BLaER1 (cell line): Measurements from ENCODE around the gene RAB11FIP4.

Source experiments
- H3K27ac ChIP-seq: shearing (Covaris generic); formaldehyde crosslinking; 2 replicates; pipeline ENCODE4 v1.8.1; 2022
- H3K27me3 ChIP-seq: shearing (Covaris generic); formaldehyde crosslinking; 2 replicates; pipeline ENCODE4 v1.8.1; 2022
- H3K36me3 ChIP-seq: shearing (Covaris generic); formaldehyde crosslinking; 2 replicates; pipeline ENCODE4 v1.8.1; 2022
- H3K4me1 ChIP-seq: shearing (Covaris generic); formaldehyde crosslinking; 2 replicates; pipeline ENCODE4 v1.8.1; 2022
- H3K4me2 ChIP-seq: shearing (Covaris generic); formaldehyde crosslinking; 2 replicates; pipeline ENCODE4 v1.8.1; 2022
- H3K4me3 ChIP-seq: shearing (Covaris generic); formaldehyde crosslinking; 2 replicates; pipeline ENCODE4 v1.8.1; 2022
- H3K9ac ChIP-seq: shearing (Covaris generic); formaldehyde crosslinking; 2 replicates; pipeline ENCODE4 v1.8.1; 2022
- H3K9me3 ChIP-seq: shearing (Covaris generic); formaldehyde crosslinking; 2 replicates; pipeline ENCODE4 v1.8.1; 2022
- H4K20me1 ChIP-seq: shearing (Covaris generic); formaldehyde crosslinking; 2 replicates; pipeline ENCODE4 v1.8.1; 2022
- Cebpa-rat ChIP-seq: shearing (Covaris generic); IDR thresholded peaks from 2 replicates; pipeline ENCODE4 v1.8.1; 2022

RAB11FIP4 gene

DNA sequence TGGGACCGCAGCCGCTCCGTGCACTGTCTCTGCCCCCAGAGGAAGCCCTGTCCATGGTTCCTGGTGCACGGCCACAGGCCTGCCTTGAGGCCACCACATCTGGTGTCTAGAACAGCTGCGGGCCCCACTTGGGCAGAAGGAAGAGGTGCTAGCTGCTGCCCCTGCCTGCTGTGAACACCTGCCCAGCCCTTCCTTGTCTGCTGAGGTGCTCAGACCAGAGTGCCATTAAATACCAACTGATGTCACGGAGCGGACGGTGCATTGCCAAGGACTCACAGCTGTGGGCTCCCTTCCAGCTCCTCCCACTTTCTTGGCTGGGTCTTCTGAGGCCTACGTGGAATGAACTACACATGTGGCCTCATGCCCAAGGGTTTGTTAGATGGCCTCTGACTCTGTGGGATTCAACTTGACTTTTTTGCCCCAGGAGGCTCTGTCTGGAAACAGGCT lies 146.1 kb downstream of the RAB11FIP4 start:
- no peak for TF ChIP-seq Cebpa-rat
- H4K20me1 ChIP-seq: peaks cover 58% of the 10 kb centered on the region
- peak overlapping the region; percentile 20; the same call in 1 of the 2 replicates for H3K4me3 ChIP-seq
- peaks cover 8% of the 10 kb centered on the region for H3K36me3 ChIP-seq
- no peaks in the 10 kb centered on the region for H3K9me3 ChIP-seq
- peaks cover 89% of the 10 kb centered on the region for H3K4me1 ChIP-seq
- peak overlapping the region; percentile 68 for H3K9ac ChIP-seq
- no peaks in the 10 kb centered on the region for H3K27me3 ChIP-seq
- peak overlapping the region; percentile 90 for H3K4me2 ChIP-seq
- H3K27ac ChIP-seq: peak overlapping the region; percentile 69

GRCh38 chr17:31538080-31538762 lies 146.7 kb downstream of the RAB11FIP4 start:
- Histone ChIP-seq H3K4me2 (peak overlapping the region; percentile 90), H4K20me1 (peaks cover 52% of the 10 kb centered on the region), H3K27me3 (no peaks in the 10 kb centered on the region), H3K36me3 (peaks cover 4% of the 10 kb centered on the region), H3K4me3 (peak overlapping the region; percentile 20; the same call in 1 of the 2 replicates), H3K27ac (peak overlapping the region; percentile 69), H3K9me3 (no peaks in the 10 kb centered on the region), H3K4me1 (peaks cover 86% of the 10 kb centered on the region), H3K9ac (peak overlapping the region; percentile 68)
- no peak for TF ChIP-seq Cebpa-rat

- Histone ChIP-seq H3K9me3 (no peaks in the 10 kb centered on the region), H3K4me2 (peak overlapping the region; percentile 90), H3K27ac (no peak overlapping the region), H4K20me1 (peaks cover 28% of the 10 kb centered on the region), H3K9ac (no peak overlapping the region), H3K4me3 (no peak overlapping the region), H3K27me3 (no peaks in the 10 kb centered on the region), H3K36me3 (no peaks in the 10 kb centered on the region), H3K4me1 (peaks cover 71% of the 10 kb centered on the region)
- TF ChIP-seq Cebpa-rat: no peak
These were observed 149.3 kb downstream of the RAB11FIP4 start for GRCh38 chr17:31540602-31541307.

- Histone ChIP-seq H3K9ac (no peak overlapping the region), H4K20me1 (peaks cover 23% of the 10 kb centered on the region), H3K9me3 (no peaks in the 10 kb centered on the region), H3K36me3 (no peaks in the 10 kb centered on the region), H3K27me3 (no peaks in the 10 kb centered on the region), H3K4me3 (no peak overlapping the region), H3K4me1 (peaks cover 63% of the 10 kb centered on the region), H3K4me2 (peak overlapping the region; percentile 90), H3K27ac (no peak overlapping the region)
- TF ChIP-seq Cebpa-rat: no peak
These were observed 150.1 kb downstream of the RAB11FIP4 start for GRCh38 chr17:31541559-31541958.

GRCh38 chr17:31544186-31544585 lies 152.7 kb downstream of the RAB11FIP4 start:
- Histone ChIP-seq H4K20me1 (no peaks in the 10 kb centered on the region), H3K9me3 (no peaks in the 10 kb centered on the region), H3K4me1 (peaks cover 47% of the 10 kb centered on the region), H3K4me3 (no peak overlapping the region), H3K9ac (no peak overlapping the region), H3K36me3 (no peaks in the 10 kb centered on the region), H3K27me3 (no peaks in the 10 kb centered on the region), H3K4me2 (peak overlapping the region; percentile 48), H3K27ac (no peak overlapping the region)
- TF ChIP-seq Cebpa-rat: no peak

DNA sequence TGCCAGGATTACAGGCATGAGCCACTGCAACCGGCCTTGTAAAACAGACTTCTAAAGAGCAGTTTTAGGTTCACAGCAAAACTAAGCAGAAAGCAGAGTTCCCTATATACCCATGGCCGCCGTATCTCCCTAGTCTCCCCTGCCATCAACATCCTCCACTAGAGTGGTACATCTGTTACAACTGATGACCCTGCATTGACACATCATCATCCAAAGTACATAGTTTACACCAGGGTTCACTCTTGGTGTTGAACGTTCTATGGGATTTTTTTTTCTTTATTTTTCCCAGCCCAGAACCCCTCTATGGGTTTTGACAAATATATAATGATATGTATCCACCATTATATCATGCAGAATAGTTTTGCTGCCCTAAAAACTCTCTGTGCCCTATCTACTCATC lies 155.2 kb downstream of the RAB11FIP4 start:
- no peaks in the 10 kb centered on the region for H3K36me3 ChIP-seq
- no peak overlapping the region for H3K27ac ChIP-seq
- no peak overlapping the region for H3K4me3 ChIP-seq
- H3K9me3 ChIP-seq: no peaks in the 10 kb centered on the region
- H3K4me2 ChIP-seq: no peak overlapping the region
- H3K9ac ChIP-seq: no peak overlapping the region
- no peaks in the 10 kb centered on the region for H4K20me1 ChIP-seq
- H3K4me1 ChIP-seq: peaks cover 23% of the 10 kb centered on the region
- TF ChIP-seq Cebpa-rat: no peak
- no peaks in the 10 kb centered on the region for H3K27me3 ChIP-seq

- Histone ChIP-seq H3K4me2 (peak overlapping the region; percentile 76), H3K4me1 (peaks cover 26% of the 10 kb centered on the region), H3K4me3 (peak overlapping the region; percentile 85), H3K27ac (peak overlapping the region; percentile 83), H3K9ac (peak overlapping the region; percentile 90), H3K9me3 (no peaks in the 10 kb centered on the region), H4K20me1 (no peaks in the 10 kb centered on the region), H3K27me3 (no peaks in the 10 kb centered on the region), H3K36me3 (no peaks in the 10 kb centered on the region)
- no peak for TF ChIP-seq Cebpa-rat
These were observed 157.2 kb downstream of the RAB11FIP4 start for GRCh38 chr17:31548709-31549108.

- peak overlapping the region; percentile 90 for H3K9ac ChIP-seq
- H3K4me3 ChIP-seq: peak overlapping the region; percentile 85
- no peaks in the 10 kb centered on the region for H3K27me3 ChIP-seq
- peak overlapping the region; percentile 76 for H3K4me2 ChIP-seq
- no peaks in the 10 kb centered on the region for H4K20me1 ChIP-seq
- H3K9me3 ChIP-seq: no peaks in the 10 kb centered on the region
- H3K36me3 ChIP-seq: no peaks in the 10 kb centered on the region
- TF ChIP-seq Cebpa-rat: no peak
- H3K27ac ChIP-seq: peak overlapping the region; percentile 83
- peaks cover 25% of the 10 kb centered on the region for H3K4me1 ChIP-seq
These were observed 157.6 kb downstream of the RAB11FIP4 start for GRCh38 chr17:31549121-31549524.

DNA sequence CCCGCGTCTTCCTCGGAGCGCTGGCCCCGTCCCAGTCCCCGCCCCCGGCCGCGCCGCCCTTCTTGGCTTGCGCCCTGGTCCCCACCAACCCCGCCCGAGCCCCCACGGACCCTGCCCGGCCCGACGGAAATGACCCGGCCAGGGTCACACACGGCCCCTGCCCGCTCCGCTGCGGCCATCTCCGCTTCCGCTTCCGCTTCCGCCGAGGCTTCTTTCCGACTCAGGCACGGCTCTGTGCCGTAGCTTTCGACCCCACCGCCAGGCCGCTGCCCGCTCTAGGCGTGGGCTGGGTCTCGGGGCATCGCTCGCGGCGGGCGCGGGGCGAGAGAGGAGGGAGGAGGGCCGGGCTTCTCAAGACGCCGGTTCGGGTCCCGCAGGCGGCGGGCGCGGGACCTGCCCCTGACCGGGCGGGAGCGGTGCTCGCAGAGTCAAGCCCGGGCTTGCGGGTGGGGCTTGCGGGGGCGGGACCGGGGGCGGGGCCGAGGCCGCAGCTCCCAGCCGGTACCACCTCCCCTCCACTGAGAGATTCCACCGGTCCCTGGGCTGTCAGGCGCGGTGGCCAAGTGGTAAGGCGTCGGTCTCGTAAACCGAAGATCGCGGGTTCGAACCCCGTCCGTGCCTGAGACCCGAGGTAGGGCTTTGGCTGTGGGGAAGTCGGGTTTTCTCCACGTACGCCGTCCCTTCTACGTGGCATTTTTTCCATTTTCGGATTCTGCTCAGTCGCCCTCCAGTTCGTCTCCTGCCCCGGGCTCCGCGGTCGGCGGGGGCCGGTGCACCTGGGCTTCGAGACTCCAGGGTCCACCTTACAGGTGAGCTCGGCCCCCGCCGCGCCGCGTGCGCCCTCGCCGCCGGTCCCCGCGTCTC lies 158.3 kb downstream of the RAB11FIP4 start:
- no peak for TF ChIP-seq Cebpa-rat
- peak overlapping the region; percentile 85 for H3K4me3 ChIP-seq
- H3K4me1 ChIP-seq: peaks cover 20% of the 10 kb centered on the region
- peak overlapping the region; percentile 76 for H3K4me2 ChIP-seq
- no peaks in the 10 kb centered on the region for H3K9me3 ChIP-seq
- no peaks in the 10 kb centered on the region for H3K36me3 ChIP-seq
- no peaks in the 10 kb centered on the region for H4K20me1 ChIP-seq
- peak overlapping the region; percentile 83 for H3K27ac ChIP-seq
- no peaks in the 10 kb centered on the region for H3K27me3 ChIP-seq
- H3K9ac ChIP-seq: peak overlapping the region; percentile 90
